NB4 (cell line): ENCODE measurements around the gene UBE2L3.
"Not testable (repeated sequence)": the region's sequence is repeated elsewhere in the genome, so short reads cannot be mapped to it uniquely, and the experiment has no call there.

ENCODE experiments used
- DNase-seq: peaks from one replicate; pipeline ENCODE4 v3.0.0; 2010; ENCODE audit warnings: low read depth
- H3K4me3 ChIP-seq: one replicate; pipeline ENCODE4 v1.5.1; 2011; ENCODE audit warnings: mild to moderate bottlenecking, low read depth, low read length, moderate library complexity
- CTCF ChIP-seq: IDR thresholded peaks from one replicate; pipeline ENCODE4 v1.5.1; 2012; ENCODE audit warnings: low read depth, low read length
- MAX ChIP-seq: IDR thresholded peaks from 2 replicates; pipeline ENCODE4 v1.6.1; 2011; ENCODE audit warnings: low read depth, low read length
- MYC ChIP-seq: IDR thresholded peaks from 2 replicates; pipeline ENCODE4 v1.6.1; 2011; ENCODE audit warnings: low read depth, low read length
- POLR2A ChIP-seq: IDR thresholded peaks from 2 replicates; pipeline ENCODE4 v1.6.1; 2011; ENCODE audit warnings: mild to moderate bottlenecking; ENCODE audit not compliant: insufficient read length; ENCODE audit errors: extremely low read depth

UBE2L3 gene

GRCh38 chr22:21611210-21611977 lies 43.9 kb downstream of the UBE2L3 start:
- H3K4me3 ChIP-seq, result no peak overlapping the region
- DNase-seq, result no peak
- no peak for TF ChIP-seq MYC

- DNase-seq, result no peak
- TF ChIP-seq MAX (no peak), MYC (no peak), POLR2A (no peak), CTCF (no peak)
- no peak overlapping the region for H3K4me3 ChIP-seq
Measured at GRCh38 chr22:21612858-21613257, 45.3 kb downstream of the UBE2L3 start.

GRCh38 chr22:21613553-21614233 lies 46.2 kb downstream of the UBE2L3 start:
- no peak for DNase-seq
- H3K4me3 ChIP-seq, result no peak overlapping the region
- TF ChIP-seq POLR2A (no peak), CTCF (no peak), MYC (no peak), MAX (no peak)

GRCh38 chr22:21615731-21616130 lies 48.2 kb downstream of the UBE2L3 start:
- DNase-seq, result no peak
- no peak overlapping the region for H3K4me3 ChIP-seq
- TF ChIP-seq POLR2A (no peak), MAX (no peak), MYC (no peak), CTCF (no peak)

GRCh38 chr22:21617337-21617736 lies 49.8 kb downstream of the UBE2L3 start:
- H3K4me3 ChIP-seq, DNase-seq: not testable (repeated sequence)

- no peak overlapping the region for H3K4me3 ChIP-seq
- DNase-seq, result no peak
- TF ChIP-seq CTCF (no peak), MAX (no peak), MYC (no peak), POLR2A (no peak)
Measured at GRCh38 chr22:21621025-21621424, 53.5 kb downstream of the UBE2L3 start.
